ENCODE results near the gene KCNT2.

Gene KCNT2

DNA sequence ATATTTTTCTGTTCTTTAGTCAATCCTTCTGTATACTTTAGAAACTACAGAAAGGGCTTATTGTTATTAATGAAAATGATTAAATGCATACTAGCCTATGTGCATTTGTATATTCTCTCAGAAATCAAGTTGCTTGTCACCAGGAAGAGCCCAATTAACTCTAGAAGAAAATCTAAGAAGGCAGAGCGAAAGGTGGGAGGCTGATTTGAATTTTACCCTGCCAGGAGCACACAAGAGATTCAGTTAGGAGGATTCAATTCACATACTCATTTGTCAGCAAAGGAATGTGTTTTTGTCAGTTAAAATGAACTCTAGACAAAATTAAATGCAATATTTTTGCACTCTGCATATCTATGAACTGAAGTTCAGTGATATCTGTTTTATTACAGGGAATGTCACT lies 411.8 kb downstream of the KCNT2 start:
- DNase-seq (ENCODE audit: insufficient read length, low spot score) = no peak

DNA sequence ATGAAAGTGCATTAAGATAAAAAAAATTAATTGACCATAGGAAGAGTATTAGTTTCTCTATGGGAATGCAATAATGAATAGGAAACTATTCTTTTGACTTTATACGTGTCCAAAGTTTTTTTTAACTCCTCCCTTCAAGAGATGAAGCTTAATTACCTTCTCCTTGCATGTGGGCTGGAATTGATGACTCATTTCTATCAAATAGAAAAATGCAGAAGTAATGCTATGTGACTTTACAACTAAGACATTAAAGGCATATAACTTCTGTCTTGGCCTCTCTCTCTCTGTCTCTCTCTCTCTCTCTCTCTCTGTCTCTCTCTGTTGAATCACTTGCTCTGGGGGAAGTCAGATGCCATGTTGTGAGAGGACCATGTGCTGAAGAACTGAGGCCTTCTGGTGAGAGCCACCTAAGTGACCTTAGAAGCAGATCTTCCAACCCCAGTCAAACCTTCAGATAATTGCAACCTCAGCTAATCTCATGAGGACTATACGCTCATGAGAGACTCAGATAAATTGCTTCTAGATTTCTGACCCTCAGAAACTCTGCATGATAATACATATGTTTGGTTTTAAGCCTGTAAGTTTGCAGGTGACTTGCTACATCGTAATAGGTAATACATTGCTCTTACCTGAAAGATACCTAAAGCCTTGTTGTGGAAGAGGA lies 414.2 kb downstream of the KCNT2 start:
- TF ChIP-seq, protein P1, sequence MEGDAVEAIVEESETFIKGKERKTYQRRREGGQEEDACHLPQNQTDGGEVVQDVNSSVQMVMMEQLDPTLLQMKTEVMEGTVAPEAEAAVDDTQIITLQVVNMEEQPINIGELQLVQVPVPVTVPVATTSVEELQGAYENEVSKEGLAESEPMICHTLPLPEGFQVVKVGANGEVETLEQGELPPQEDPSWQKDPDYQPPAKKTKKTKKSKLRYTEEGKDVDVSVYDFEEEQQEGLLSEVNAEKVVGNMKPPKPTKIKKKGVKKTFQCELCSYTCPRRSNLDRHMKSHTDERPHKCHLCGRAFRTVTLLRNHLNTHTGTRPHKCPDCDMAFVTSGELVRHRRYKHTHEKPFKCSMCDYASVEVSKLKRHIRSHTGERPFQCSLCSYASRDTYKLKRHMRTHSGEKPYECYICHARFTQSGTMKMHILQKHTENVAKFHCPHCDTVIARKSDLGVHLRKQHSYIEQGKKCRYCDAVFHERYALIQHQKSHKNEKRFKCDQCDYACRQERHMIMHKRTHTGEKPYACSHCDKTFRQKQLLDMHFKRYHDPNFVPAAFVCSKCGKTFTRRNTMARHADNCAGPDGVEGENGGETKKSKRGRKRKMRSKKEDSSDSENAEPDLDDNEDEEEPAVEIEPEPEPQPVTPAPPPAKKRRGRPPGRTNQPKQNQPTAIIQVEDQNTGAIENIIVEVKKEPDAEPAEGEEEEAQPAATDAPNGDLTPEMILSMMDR (IDR thresholded peaks at IDR 0.05; ENCODE audit: insufficient read depth, missing control alignments) = no peak
- FAIRE-seq (no peak), DNase-seq (ENCODE audit: insufficient read length, low spot score) (no peak)

More for the DNA sequence above, 411.8 kb downstream of the KCNT2 start:
- TF ChIP-seq, protein P1 (IDR thresholded peaks at IDR 0.05; ENCODE audit: insufficient read depth, missing control alignments) = no peak
- no peak for FAIRE-seq

DNA sequence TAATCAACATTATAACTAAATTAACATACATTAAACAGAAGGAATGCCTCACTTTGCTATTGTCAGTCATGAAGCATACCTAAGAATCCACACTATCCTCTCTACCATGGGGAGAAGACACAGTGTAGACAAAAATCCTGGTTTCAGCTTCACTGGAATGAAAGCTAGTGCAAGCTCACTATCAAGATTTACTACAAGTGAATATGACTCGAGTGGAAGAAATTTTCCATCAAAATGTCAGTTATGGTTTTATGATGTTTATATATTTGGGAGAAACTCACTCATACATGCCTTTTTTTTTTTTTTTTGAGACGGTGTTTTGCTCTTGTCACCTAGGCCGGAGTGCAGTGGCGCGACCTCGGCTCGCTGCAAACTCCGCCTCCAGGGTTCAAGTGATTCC lies 424.3 kb downstream of the KCNT2 start:
- no peak for DNase-seq (ENCODE audit: insufficient read length, low spot score)
- TF ChIP-seq, protein P1 (IDR thresholded peaks at IDR 0.05; ENCODE audit: insufficient read depth, missing control alignments) = no peak
- no peak for FAIRE-seq

- no peak for FAIRE-seq
- TF ChIP-seq, protein P1 (IDR thresholded peaks at IDR 0.05; ENCODE audit: insufficient read depth, missing control alignments) = no peak
- no peak for DNase-seq (ENCODE audit: insufficient read length, low spot score)
These were observed 426.7 kb downstream of the KCNT2 start for GRCh38 chr1:196181594-196181878.

GRCh38 chr1:196180847-196181593 lies 427.2 kb downstream of the KCNT2 start:
- FAIRE-seq (no peak), DNase-seq (ENCODE audit: insufficient read length, low spot score) (no peak)
- TF ChIP-seq, protein P1 (IDR thresholded peaks at IDR 0.05; ENCODE audit: insufficient read depth, missing control alignments) = no peak

- peak; percentile 88 for FAIRE-seq
- TF ChIP-seq, protein P1 (IDR thresholded peaks at IDR 0.05; ENCODE audit: insufficient read depth, missing control alignments) = no peak
- no peak for DNase-seq (ENCODE audit: insufficient read length, low spot score)
These were observed 430.1 kb downstream of the KCNT2 start for GRCh38 chr1:196178083-196178635.
